A549 (cell line): ENCODE results near the gene ANXA10.

Source experiments
- CHD2 ChIP-seq: fragments of 150-350 bp; IDR thresholded peaks from 2 replicates; pipeline ENCODE4 v1.6.1; 2014; ENCODE audit warnings: low read length; ENCODE audit not compliant: partially characterized antibody
- CTCF ChIP-seq: fragments of >200 bp; sonication (Bioruptor Twin); formaldehyde crosslinking; IDR thresholded peaks from 3 replicates; pipeline ENCODE4 v1.5.1; 2016
- GATA3 ChIP-seq: IDR thresholded peaks from 2 replicates; pipeline ENCODE4 v1.6.1; 2012; ENCODE audit warnings: borderline replicate concordance
- HOXB5 ChIP-seq: fragments of 250-450 bp; sonication (Bioruptor Pico); IDR thresholded peaks from 2 replicates; pipeline ENCODE4 v1.5.0; 2020; ENCODE audit warnings: mild to moderate bottlenecking, moderate library complexity
- KDM1A ChIP-seq: fragments of 200-600 bp; sonication (generic); IDR thresholded peaks from 2 replicates; pipeline ENCODE4 v1.6.1; 2016; ENCODE audit warnings: low read depth, mild to moderate bottlenecking
- MYC ChIP-seq: IDR thresholded peaks from 2 replicates; pipeline ENCODE4 v1.6.1; 2012; ENCODE audit warnings: mild to moderate bottlenecking, inconsistent platforms, low read length, improper control_type of control experiment, borderline replicate concordance
- POLR2A ChIP-seq: IDR thresholded peaks from 2 replicates; pipeline ENCODE4 v1.6.1; 2012; ENCODE audit warnings: mild to moderate bottlenecking, low read length
- RAD21 ChIP-seq, 2 experiments: fragments of >200 bp in 1 of 2; sonication (Bioruptor Twin) in 1 of 2; formaldehyde crosslinking in 1 of 2; IDR thresholded peaks in 1 of 2; conservative IDR thresholded peaks in 1 of 2; 2 replicates in 1 of 2; 3 replicates in 1 of 2; pipeline ENCODE4 v1.6.1; 2012 to 2018; ENCODE audit warnings: inconsistent platforms in 1 of 2
- REST ChIP-seq: fragments of 200-600 bp; sonication (generic); IDR thresholded peaks from 2 replicates; pipeline ENCODE4 v1.6.1; 2016; ENCODE audit warnings: antibody characterized with exemption, mild to moderate bottlenecking, moderate library complexity
- RFX5 ChIP-seq: fragments of 450-650 bp; IDR thresholded peaks from 2 replicates; pipeline ENCODE4 v1.7.1; 2014; ENCODE audit warnings: antibody characterized with exemption, mild to moderate bottlenecking, moderate library complexity
- SREBF2 ChIP-seq: fragments of 450-650 bp; IDR thresholded peaks from 2 replicates; pipeline ENCODE4 v1.6.1; 2014; ENCODE audit warnings: mild to moderate bottlenecking, moderate library complexity

- TF ChIP-seq MYC: no peak
- TF ChIP-seq CTCF: no peak
- no peak for TF ChIP-seq RAD21 (conservative IDR thresholded peaks at IDR 0.05 in 1 of 2, IDR thresholded peaks at IDR 0.05 in 1 of 2)
- no peak for TF ChIP-seq CHD2
- no peak for TF ChIP-seq SREBF2
- TF ChIP-seq KDM1A: no peak
- TF ChIP-seq GATA3: peak; percentile 54; the same call in 1 of the 2 replicates
- TF ChIP-seq HOXB5 (CRISPR knock-in tag): no peak
- no peak for TF ChIP-seq POLR2A
- TF ChIP-seq RFX5: no peak
- no peak for TF ChIP-seq REST
These were observed 3.6 kb downstream of the ANXA10 start for GRCh38 chr4:168095776-168096406.
